ENCODE results near the gene CPNE1.

- no peak for TF ChIP-seq CTCF (conservative IDR thresholded peaks at IDR 0.05; ENCODE audit: low read length)
- TF ChIP-seq EZH2phosphoT487 (IDR thresholded peaks at IDR 0.05; ENCODE audit: borderline replicate concordance) = no peak
Measured at GRCh38 chr20:35592339-35592974, 72.2 kb downstream of the CPNE1 start.
